Measurements from ENCODE around the gene NXF1. TPM values are rescaled to one million over a fixed set of nuclear protein-coding genes. Genes with fewer than 3 reads are reported as not detected.
"Not testable (repeated sequence)": the region's sequence is repeated elsewhere in the genome, so short reads cannot be mapped to it uniquely, and the experiment has no call there.

Gene NXF1
- total RNA-seq, 1 donor from 2014 or later, result 45.2 TPM

- DNase-seq, result no peak
Measured at GRCh38 chr11:62832336-62833234, 27.3 kb upstream of the NXF1 start, which contains the start of gene TEX54. TSS of gene TEX54 (minus strand) at chr11:62832841.

DNA sequence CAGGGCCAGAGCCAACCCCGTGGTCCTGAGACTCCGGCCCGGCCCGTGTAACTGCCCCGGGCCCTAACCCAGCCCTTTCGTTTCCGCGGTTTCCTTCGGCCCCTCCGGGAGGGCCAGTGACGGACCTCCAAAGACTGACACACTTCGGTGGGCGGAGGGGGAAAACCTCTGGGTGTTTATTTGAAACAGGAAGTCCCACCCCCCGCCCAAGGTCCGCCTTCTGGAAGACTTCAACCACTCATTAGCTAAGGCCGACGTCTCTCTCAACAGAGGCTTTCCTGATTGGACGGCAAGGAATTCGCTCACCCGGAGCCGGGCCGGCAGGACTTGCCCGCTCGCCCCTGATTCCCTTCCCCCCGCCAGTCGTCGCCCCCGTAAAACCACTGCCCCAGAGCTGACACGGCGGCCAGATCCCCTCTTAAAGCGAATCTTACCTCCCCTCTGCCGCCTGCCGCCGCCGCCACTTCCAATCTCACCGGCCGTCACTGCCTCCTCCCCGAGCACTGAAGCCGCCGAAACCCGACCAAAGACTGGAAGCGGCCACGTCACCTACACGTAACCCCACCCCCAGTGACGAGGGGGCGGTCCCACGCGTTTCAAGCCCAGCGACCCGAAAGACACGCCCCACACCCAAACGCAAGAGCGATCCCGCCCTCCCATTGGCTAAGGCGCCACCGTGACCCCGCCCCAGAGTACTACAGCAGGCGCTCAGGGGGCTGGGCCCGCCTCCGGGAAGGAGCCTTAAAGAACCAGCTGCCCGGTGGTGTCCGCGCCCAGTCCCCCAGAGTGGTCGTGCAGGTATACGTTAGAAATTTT is 26.5 kb upstream of the NXF1 start, which contains the start of gene STX5:
STX5 (minus strand) TSS at position 532 of the 816 bp plus-strand sequence. CDS start 808 bp downstream, outside the sequence.
- DNase-seq, result peak; percentile 100

DNA sequence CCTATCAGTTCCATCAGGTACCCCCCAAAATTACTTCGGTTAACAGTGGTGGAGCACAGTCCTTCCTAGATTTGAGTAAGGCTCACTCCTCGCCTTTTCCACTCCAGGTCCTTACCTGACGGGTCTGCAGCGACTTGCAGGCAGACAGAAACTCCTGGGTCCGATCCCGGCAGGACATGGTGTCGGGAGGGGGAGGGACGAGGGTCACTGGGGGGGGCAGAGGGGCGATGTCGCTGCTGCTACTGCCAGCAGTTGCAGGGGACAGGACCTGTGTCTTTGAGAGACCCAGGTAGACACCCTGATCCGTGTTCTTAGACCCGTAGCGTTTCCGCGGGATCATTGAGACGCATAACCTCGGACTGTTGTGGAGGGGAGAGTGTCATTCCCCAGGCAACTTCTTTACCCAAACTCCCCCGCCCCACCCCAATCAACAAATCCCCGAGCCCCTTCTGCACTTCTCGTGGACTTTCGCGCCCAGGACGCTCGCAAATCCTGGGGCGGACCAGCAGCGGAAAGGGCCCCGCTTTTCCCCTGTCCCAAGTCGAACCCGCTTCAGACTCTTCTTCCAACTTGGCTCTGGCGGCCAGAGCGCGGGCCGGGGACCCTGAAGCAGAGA is 25.8 kb upstream of the NXF1 start:
- no peak for DNase-seq

DNA sequence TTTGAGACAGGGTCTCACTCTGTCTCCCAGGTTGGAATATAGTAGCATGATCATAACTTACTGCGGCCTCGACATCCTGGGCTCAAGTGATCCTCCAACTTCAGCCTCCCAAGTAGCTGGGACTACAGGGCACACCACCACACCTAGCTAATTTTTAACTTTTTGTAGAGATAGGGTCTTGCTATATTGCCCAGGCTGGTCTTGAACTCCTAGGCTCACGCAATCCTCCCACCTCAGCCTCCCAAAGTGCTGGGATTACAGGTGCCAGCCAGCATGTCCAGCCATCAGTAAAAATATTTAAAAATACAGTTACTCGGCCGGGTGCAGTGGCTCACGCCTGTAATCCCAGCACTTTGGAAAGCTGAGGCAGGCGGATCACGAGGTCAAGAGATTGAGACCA is 22.9 kb upstream of the NXF1 start:
- DNase-seq, result not testable (repeated sequence)

DNA sequence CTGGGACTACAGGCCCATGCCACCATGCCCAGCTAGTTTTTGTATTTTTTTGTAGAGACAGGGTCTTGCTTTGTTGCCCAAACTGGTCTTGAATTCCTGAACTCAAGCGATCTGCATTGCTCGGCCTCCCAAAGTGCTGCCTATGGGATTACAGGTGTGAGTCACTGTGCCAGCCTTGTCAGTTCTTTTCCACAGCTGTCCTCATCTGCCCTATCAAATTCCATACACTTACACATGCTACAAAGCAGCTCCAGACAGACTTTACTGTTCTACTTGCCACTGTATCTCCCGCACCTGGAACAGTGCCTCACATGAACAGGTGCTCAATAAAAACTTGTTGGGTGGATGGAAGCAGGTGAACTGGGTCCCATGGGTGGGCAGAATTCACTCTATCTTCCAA is 18.4 kb upstream of the NXF1 start:
- DNase-seq, result no peak

GRCh38 chr11:62817129-62817528 is 11.9 kb upstream of the NXF1 start:
- no peak for DNase-seq

GRCh38 chr11:62816557-62816956 is 11.3 kb upstream of the NXF1 start:
- no peak for DNase-seq

GRCh38 chr11:62811659-62812058 is 6.4 kb upstream of the NXF1 start:
- DNase-seq, result no peak

GRCh38 chr11:62810748-62811147 is 5.5 kb upstream of the NXF1 start:
- no peak for DNase-seq

GRCh38 chr11:62806611-62807121 is 1.4 kb upstream of the NXF1 start:
- peak; percentile 48 for DNase-seq

GRCh38 chr11:62805961-62806441 is 761 bp upstream of the NXF1 start:
- DNase-seq, result peak; percentile 22

DNA sequence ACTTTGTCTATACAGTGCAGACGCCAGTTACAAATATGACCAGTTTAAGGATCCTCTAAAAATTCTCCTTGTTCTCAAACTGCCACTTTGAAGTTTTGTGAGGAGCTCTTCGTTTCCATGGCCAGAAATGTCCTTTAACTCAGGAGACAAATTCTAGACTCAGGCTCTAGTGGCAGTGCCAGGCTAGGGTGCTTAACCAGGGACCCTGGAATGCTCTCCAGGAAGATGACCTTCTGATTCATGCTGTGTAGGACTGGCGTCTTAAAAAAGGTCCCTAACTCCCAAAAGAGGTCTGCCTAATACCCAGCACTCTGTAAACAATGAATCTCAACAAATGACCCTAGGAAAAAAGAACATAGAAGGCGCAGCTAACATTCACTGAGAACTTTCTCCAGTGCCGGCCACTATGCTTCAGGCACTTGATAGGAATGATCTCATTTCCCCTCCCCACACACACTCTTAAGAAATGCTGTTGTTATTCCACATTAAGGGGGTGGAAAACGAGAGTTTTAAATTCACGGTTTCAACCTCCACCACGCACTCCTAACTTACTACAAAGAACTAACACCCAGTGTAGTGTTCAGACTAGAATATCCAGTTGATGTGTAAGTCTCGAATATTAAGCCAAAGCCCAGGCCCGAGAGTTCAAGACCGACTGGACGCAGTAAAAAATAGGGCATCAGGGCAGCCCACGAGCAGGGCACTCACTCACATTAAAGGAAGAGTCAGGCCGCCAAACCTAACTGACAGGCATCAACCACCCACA is 747 bp downstream of the NXF1 start:
- DNase-seq, result peak; percentile 38

- DNase-seq, result no peak
Measured at GRCh38 chr11:62801071-62801470, 4.2 kb downstream of the NXF1 start.

- DNase-seq, result no peak
Measured at GRCh38 chr11:62799486-62799885, 5.8 kb downstream of the NXF1 start.

DNA sequence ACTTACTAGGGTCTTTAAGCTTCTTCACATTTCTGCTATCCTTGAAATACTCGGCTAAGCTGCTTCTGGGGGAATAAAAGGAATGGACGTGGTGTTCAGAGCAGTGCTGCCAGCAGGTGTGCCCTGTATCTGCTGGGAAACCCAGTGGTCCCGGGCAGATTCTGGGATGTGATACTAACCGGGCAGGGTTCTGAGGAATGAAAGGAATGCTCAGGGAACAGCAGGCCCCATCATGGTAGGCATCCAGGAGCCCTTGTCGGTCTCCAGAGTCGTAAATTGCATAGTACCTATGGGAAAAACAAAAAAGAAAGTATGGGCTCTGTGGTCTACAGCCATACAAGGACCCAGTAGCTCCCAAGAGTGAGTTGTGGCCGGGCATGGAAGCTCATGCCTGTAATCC is 9.0 kb downstream of the NXF1 start:
- DNase-seq, result no peak

- no peak for DNase-seq
Measured at GRCh38 chr11:62794201-62794775, 11.0 kb downstream of the NXF1 start.

DNA sequence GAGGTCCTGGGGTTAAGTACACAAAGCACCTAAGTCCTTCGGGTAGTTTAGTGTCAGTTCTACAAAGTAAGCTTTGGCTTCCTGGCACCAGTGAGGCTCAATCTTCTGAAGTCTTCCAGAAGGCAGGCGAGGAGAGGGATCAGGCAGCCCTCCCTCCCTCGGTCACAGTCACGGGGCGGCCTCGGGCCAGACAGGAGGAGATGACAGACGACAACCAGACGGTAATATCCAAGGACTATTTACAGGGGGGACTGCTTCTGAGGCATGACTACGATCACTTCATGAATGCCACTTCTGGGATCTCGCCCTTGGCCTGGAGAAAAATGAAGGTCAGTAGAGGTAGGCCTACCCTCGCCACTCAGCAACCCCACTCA is 13.1 kb downstream of the NXF1 start:
- DNase-seq, result peak; percentile 77

- DNase-seq, result peak; percentile 95
Measured at GRCh38 chr11:62791501-62792201, 13.6 kb downstream of the NXF1 start, which contains the start of gene TMEM223. TSS of gene TMEM223 (minus strand) at chr11:62792006. CDS start at chr11:62791994, 12 bp downstream.

GRCh38 chr11:62789576-62789975 is 15.7 kb downstream of the NXF1 start:
- DNase-seq, result no peak

- no peak for DNase-seq
Measured at GRCh38 chr11:62788991-62789390, 16.2 kb downstream of the NXF1 start.

Measured in tongue (tissue), 2 donors.